GM18858 (cell line): ENCODE data around the gene DSG2.
"Not testable (repeated sequence)": the region's sequence is repeated elsewhere in the genome, so short reads cannot be mapped to it uniquely, and the experiment has no call there.

Experiments used
- ATAC-seq: cut with Tn5 transposase; IDR thresholded peaks from one replicate; pipeline ENCODE4 v1.9.1; 2021; ENCODE audit not compliant: unreplicated experiment

The DSG2 gene

GRCh38 chr18:31498574-31499524, 872 bp downstream of the DSG2 start:
- no peak for ATAC-seq

DNA sequence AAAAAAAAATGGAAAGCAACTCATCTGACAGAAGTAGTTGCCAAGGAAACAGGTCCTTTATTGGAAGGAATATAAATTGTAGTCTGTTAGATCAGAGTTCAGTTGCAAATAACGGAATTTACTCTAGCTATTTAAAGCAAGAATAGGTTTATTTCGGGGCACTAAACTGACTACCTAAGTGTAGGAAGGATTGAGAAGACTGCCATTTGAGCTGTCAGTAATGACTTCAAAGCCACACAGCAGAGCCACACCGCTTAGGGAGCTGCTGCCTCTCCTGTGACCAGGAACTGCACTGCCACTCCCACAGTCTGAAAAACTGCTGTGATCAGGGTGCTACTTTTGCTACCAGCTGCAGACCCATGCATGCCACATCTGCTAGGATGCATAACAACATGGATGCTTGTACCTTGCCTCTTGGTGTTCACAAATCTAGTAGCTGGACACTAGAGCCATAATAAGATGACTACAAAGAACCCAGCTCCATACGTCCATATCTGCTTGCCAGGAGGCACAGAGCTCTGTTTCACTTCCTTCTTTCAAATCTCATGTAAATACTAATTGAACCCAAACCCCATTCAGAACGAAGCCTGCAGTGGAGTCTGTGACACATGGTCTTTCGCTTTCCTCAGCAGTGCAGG, 2.2 kb downstream of the DSG2 start:
- ATAC-seq = peak; percentile 88

DNA sequence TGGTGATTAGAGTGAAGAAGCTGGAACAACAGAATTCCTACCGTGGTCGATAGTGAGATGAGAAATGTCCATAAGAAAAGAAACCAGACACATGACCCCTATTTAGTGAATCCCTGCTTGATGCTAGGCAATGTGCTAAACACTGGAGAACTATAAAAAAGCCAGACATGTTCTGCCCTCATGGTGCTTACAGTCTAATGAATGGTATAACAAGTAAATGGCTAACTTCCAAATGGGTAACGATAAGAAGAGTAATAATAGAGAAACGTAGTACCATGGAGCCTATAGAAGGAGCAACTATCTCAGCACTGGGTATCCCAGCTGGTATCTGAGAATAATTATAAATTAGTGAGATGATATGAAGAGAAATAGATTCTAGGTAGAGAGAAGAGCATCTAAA, 5.0 kb downstream of the DSG2 start:
- ATAC-seq = no peak

GRCh38 chr18:31504455-31505147, 6.6 kb downstream of the DSG2 start:
- ATAC-seq = no peak

GRCh38 chr18:31505156-31505555, 7.2 kb downstream of the DSG2 start:
- no peak for ATAC-seq

- ATAC-seq = no peak
Observed at GRCh38 chr18:31506024-31506742, 8.2 kb downstream of the DSG2 start.

DNA sequence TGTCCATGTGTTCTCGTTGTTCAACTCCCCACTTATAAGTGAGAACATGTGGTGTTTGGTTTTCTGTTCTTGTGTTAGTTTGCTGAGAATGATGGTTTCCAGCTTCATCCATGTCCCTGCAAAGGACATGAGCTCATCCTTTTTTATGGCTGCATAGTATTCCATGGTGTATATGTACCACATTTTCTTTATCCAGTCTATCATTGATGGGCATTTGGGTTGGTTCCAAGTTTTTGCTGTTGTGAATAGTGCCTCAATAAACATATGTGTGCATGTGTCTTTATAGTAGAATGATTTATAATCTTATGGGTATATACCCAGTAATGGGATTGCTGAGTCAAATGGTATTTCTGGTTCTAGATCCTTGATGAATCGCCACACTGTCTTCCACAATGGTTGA, 9.1 kb downstream of the DSG2 start:
- not testable (repeated sequence) for ATAC-seq

DNA sequence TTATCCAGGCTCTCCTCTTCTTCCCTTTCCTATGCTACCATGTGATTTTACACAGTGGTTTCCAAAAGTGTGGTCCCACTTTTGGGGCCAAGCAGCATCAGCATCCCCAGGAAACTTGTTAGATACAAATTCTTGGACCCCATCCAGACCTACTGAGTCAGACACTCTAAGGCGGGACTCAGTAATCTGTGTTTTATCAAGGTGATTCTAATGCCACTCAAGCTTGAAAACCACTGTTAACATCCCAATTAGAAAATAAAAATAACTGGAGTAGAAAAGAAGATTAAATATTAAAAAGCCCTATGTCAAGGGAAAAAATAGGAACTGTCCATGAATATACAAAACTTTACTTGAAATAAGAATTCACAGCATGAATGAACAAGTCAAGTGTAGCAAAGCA, 10.8 kb downstream of the DSG2 start:
- no peak for ATAC-seq

DNA sequence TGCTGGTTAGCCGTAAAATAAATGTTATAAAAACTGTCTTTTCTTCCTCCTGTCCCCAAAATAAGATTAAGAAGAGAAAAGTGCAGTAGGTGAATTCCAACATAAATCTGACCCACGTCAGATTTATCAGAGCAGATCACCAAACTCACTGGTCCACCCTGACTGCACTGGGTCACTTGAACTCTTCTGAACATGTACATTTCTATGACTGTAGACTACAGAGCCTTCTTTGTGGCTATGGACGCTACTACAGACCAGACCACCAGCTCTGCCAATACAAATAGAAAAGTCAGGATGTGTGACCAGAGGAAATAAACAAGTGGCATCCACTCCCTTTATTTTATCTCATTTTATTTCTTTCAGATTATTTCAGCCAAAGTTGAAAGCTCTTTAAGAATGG, 11.6 kb downstream of the DSG2 start:
- ATAC-seq = no peak

DNA sequence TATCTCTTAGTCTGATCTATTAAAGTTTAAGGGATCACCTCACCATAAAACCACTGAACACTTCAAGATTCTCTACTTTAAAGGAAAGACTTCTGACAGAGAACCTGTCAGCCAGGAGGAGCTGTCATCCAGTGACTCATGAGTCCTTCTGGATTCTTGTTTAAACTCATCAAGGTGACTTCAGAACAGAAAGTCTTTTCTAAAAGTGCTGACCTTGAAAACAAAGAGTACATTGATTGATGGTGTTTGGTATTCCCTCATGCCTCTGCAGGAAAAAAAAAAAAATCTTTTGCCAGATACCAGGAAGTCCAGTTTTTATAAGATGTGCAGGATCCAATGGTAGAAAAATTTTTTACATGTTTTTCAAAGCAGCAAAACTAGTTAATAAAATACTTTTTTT, 12.3 kb downstream of the DSG2 start:
- ATAC-seq = no peak

GRCh38 chr18:31511098-31511497, 13.1 kb downstream of the DSG2 start:
- ATAC-seq = no peak

GRCh38 chr18:31512203-31512764, 14.3 kb downstream of the DSG2 start:
- no peak for ATAC-seq

DNA sequence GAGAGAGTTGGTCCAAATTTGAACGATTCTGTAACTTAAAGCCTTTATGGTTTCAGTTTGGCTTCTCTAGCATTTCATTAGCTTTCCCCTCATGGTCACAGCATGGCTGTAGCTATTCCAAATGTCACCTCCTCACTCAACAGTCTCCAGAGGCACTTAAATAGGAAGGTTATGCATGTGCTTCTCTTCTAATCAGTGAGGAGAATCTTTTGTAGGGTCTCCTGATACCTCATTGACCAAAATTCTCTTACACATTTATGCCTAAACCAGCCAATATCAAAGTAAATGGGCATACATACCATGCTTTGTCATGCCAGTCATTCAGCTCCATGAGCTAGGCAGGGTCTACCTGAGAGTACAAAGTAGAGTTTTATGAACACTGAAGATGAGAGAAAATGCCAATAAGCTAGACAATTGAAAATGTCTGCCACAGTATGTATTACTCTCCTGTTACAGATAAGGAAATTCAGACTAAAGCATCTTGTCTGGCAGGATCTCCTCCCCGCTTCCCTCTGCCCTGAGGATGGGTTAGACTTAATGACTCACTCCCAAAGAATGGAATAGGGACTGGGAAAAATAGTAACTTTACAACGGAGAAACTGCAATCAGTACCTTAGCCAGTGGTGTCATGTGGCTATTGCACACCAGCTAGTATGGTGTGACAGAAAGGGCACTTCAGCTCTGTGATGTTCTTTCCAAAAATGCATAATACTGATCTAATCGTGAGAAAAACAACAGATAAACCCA, 15.4 kb downstream of the DSG2 start:
- ATAC-seq = no peak

- no peak for ATAC-seq
Observed at GRCh38 chr18:31516437-31516836, 18.5 kb downstream of the DSG2 start.

DNA sequence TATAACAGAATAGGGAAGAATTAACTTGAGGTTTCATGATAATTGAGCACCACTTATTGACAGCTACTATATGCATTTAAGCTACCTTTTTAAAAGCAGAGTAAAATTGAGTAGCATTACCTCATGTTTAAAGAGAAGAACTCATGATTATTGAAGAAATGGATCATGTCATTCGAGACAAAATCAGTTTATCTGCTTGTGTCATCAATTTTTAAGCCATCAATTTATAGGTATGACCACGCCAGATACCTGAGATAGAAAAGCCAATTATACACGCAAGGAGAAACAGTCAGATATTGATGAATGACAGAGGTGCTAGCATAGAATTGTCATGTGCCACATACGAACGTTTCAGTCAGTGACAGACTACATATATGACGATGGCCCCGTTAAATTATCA, 28.4 kb downstream of the DSG2 start:
- no peak for ATAC-seq

- ATAC-seq = no peak
Observed at GRCh38 chr18:31533236-31533635, 35.3 kb downstream of the DSG2 start.

DNA sequence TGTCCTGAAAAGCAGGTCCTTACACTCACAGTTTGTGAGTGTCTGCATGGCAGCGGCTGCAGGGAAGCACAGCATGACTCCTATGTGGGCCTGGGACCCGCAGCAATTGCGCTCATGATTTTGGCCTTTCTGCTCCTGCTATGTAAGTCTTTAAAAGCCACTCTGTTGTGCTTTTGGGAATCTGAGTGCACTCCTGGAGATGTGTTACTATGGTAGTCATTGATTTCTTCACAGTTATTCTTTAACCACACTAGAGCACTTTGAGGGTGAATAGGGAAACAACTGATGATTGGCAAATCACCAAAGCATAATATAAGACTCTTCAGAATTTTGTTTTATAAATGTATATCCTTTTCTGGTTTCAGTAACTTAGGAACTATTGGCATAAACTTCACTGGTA, 40.9 kb downstream of the DSG2 start:
- no peak for ATAC-seq

DNA sequence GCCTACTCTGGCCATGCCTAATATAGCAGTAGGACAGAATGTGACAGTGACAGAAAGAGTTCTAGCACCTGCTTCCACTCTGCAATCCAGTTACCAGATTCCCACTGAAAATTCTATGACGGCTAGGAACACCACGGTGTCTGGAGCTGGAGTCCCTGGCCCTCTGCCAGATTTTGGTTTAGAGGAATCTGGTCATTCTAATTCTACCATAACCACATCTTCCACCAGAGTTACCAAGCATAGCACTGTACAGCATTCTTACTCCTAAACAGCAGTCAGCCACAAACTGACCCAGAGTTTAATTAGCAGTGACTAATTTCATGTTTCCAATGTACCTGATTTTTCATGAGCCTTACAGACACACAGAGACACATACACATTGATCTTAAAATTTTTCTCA, 48.5 kb downstream of the DSG2 start:
- no peak for ATAC-seq

- no peak for ATAC-seq
Observed at GRCh38 chr18:31548853-31549252, 50.9 kb downstream of the DSG2 start.

- no peak for ATAC-seq
Observed at GRCh38 chr18:31549416-31549815, 51.4 kb downstream of the DSG2 start.
